WTC11 (cell line): ENCODE data around the gene FASTKD1. TPM values are rescaled to one million over a fixed set of nuclear protein-coding genes. Genes with fewer than 3 reads are reported as not detected.

Experiments
- ATAC-seq: fragments of 200-7000 bp; cut with Tn5 transposase; 2 replicates; pipeline ENCODE4 v1.10.0; 2021; ENCODE audit warnings: mild to moderate bottlenecking, moderate library complexity
- CTCF ChIA-PET: fragments of 300-600 bp; sonication (Branson Sonifier 250); formaldehyde crosslinking; loops from one replicate; lab custom pipeline; 2021; ENCODE audit warnings: antibody characterized with exemption; lab: Charles Lee
- POLR2A ChIA-PET: fragments of 350-600 bp; sonication (Branson Sonifier 250); formaldehyde crosslinking; loops from one replicate; lab custom pipeline; 2021; ENCODE audit warnings: antibody characterized with exemption; lab: Charles Lee
- DNase-seq: peaks from one replicate; pipeline ENCODE4 v3.0.0; 2021; ENCODE audit warnings: low spot score
- H3K27ac Mint-ChIP-seq: 2 replicates; pipeline ENCODE4 v1.8.0; 2021; ENCODE audit warnings: mixed read lengths
- H3K27me3 Mint-ChIP-seq: 2 replicates; pipeline ENCODE4 v1.8.0; 2021; ENCODE audit warnings: low read depth, mild to moderate bottlenecking, moderate library complexity, mixed read lengths
- H3K36me3 Mint-ChIP-seq: 2 replicates; pipeline ENCODE4 v1.8.0; 2021; ENCODE audit warnings: mixed read lengths
- H3K4me1 Mint-ChIP-seq: 2 replicates; pipeline ENCODE4 v1.8.0; 2022; ENCODE audit warnings: mixed read lengths
- H3K4me3 Mint-ChIP-seq: 2 replicates; pipeline ENCODE4 v1.8.0; 2021; ENCODE audit warnings: mild to moderate bottlenecking, moderate library complexity, mixed read lengths
- H3K9me3 Mint-ChIP-seq: 2 replicates; pipeline ENCODE4 v1.8.0; 2021; ENCODE audit warnings: mixed read lengths
- total RNA-seq: library from RNA; stranded (reverse); gene quantifications from 3 replicates; pipeline ENCODE4 v1.2.3, GENCODE V29; 2021
- TF ChIP-seq, protein P1 (sequence below): sonication (generic); formaldehyde crosslinking; IDR thresholded peaks from 2 replicates; pipeline ENCODE4 v1.8.1; 2023; ENCODE audit warnings: mild to moderate bottlenecking, missing genetic modification reagents
- TF ChIP-seq, protein P2 (sequence below): sonication (generic); formaldehyde crosslinking; IDR thresholded peaks from 2 replicates; pipeline ENCODE4 v1.8.0; 2022; ENCODE audit warnings: mild to moderate bottlenecking, missing genetic modification reagents
- TF ChIP-seq, protein P3 (sequence below): sonication (generic); formaldehyde crosslinking; IDR thresholded peaks from 2 replicates; pipeline ENCODE4 v1.8.1; 2022; ENCODE audit warnings: low read depth, missing genetic modification reagents, borderline replicate concordance
- TF ChIP-seq, protein P4 (sequence below): sonication (generic); formaldehyde crosslinking; IDR thresholded peaks from 2 replicates; pipeline ENCODE4 v1.8.1; 2023; ENCODE audit warnings: mild to moderate bottlenecking, missing genetic modification reagents

FASTKD1 gene
- total RNA-seq, 1 experiment from 2014 or later, result 69.7 TPM

DNA sequence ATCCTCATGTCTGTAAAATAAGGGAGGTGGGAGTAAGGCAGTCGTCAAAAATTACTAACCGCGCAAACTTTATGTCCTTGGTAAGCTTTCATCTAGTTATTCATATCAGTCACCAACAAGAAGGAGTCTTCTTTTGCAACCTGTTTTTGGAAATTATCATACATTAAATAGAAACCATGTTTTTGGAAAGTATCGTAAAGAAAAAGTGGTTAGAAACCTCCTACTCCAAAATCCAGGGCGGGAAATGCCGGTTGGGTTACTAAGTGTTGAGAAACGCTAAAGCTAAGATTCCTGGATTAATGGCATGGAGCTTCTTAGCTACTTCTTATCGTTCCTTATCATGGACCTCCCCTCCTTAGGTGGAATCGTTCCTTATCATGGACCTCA is 93.6 kb downstream of the FASTKD1 start:
- Mint-ChIP-seq H3K27me3 (peaks cover 62% of the 10 kb centered on the region), H3K27ac (no peak overlapping the region), H3K36me3 (no peaks in the 10 kb centered on the region), H3K9me3 (no peaks in the 10 kb centered on the region), H3K4me3 (peak overlapping the region; percentile 81), H3K4me1 (peaks cover 7% of the 10 kb centered on the region)
- no peak for ATAC-seq
- CTCF ChIA-PET, result interaction anchor here (1.3 to 2.3 kb wide), 6 partner anchors 9 to 253 kb away, joined by 3 to 7 read pairs (median 4); partner anchors contain the start of genes KLHL23 and KLHL41
- POLR2A ChIA-PET, result no interaction called here
- TF ChIP-seq, protein P1, sequence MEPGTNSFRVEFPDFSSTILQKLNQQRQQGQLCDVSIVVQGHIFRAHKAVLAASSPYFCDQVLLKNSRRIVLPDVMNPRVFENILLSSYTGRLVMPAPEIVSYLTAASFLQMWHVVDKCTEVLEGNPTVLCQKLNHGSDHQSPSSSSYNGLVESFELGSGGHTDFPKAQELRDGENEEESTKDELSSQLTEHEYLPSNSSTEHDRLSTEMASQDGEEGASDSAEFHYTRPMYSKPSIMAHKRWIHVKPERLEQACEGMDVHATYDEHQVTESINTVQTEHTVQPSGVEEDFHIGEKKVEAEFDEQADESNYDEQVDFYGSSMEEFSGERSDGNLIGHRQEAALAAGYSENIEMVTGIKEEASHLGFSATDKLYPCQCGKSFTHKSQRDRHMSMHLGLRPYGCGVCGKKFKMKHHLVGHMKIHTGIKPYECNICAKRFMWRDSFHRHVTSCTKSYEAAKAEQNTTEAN, result no peak
- TF ChIP-seq, protein P2, sequence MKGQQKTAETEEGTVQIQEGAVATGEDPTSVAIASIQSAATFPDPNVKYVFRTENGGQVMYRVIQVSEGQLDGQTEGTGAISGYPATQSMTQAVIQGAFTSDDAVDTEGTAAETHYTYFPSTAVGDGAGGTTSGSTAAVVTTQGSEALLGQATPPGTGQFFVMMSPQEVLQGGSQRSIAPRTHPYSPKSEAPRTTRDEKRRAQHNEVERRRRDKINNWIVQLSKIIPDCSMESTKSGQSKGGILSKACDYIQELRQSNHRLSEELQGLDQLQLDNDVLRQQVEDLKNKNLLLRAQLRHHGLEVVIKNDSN (CRISPR knock-in tag), result no peak
- TF ChIP-seq, protein P3, sequence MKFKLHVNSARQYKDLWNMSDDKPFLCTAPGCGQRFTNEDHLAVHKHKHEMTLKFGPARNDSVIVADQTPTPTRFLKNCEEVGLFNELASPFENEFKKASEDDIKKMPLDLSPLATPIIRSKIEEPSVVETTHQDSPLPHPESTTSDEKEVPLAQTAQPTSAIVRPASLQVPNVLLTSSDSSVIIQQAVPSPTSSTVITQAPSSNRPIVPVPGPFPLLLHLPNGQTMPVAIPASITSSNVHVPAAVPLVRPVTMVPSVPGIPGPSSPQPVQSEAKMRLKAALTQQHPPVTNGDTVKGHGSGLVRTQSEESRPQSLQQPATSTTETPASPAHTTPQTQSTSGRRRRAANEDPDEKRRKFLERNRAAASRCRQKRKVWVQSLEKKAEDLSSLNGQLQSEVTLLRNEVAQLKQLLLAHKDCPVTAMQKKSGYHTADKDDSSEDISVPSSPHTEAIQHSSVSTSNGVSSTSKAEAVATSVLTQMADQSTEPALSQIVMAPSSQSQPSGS, result no peak
- TF ChIP-seq, protein P4, sequence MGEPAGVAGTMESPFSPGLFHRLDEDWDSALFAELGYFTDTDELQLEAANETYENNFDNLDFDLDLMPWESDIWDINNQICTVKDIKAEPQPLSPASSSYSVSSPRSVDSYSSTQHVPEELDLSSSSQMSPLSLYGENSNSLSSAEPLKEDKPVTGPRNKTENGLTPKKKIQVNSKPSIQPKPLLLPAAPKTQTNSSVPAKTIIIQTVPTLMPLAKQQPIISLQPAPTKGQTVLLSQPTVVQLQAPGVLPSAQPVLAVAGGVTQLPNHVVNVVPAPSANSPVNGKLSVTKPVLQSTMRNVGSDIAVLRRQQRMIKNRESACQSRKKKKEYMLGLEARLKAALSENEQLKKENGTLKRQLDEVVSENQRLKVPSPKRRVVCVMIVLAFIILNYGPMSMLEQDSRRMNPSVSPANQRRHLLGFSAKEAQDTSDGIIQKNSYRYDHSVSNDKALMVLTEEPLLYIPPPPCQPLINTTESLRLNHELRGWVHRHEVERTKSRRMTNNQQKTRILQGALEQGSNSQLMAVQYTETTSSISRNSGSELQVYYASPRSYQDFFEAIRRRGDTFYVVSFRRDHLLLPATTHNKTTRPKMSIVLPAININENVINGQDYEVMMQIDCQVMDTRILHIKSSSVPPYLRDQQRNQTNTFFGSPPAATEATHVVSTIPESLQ (CRISPR knock-in tag), result no peak
- DNase-seq, result no peak

Other genes with a start within 250 kb of the FASTKD1 start
- gene LRP2, start 211.3 kb downstream of the FASTKD1 start, total RNA-seq, result 0.59 to 1.2 TPM (median 1.0 TPM) in 3 replicates
- gene BBS5, start 94.4 kb downstream of the FASTKD1 start, total RNA-seq, result 0.90 to 1.6 TPM (median 1.5 TPM) in 3 replicates
- gene KLHL41, start 64.2 kb downstream of the FASTKD1 start, total RNA-seq, result not detected in 3 replicates
- gene PPIG, start 10.5 kb upstream of the FASTKD1 start, total RNA-seq, result 63.7 to 77.7 TPM (median 72.2 TPM) in 3 replicates
- gene CFAP210, start 120.5 kb upstream of the FASTKD1 start, total RNA-seq, result 0.20 to 0.60 TPM (median 0.25 TPM) in 3 replicates
- 6.1 to 8.1 TPM (median 7.3 TPM) in 3 replicates for gene PHOSPHO2, start 120.6 kb upstream of the FASTKD1 start, total RNA-seq
- 44.2 to 45.8 TPM (median 45.6 TPM) in 3 replicates for gene KLHL23, start 160.0 kb upstream of the FASTKD1 start, total RNA-seq
- 201 to 235 TPM (median 202 TPM) in 3 replicates for gene SSB, start 225.0 kb upstream of the FASTKD1 start, total RNA-seq